Neural crest cell (in vitro differentiated cells): ENCODE data around the gene PDLIM1. TPM values are rescaled to one million over a fixed set of nuclear protein-coding genes. Genes with fewer than 3 reads are reported as not detected.
"Not testable (repeated sequence)": the region's sequence is repeated elsewhere in the genome, so short reads cannot be mapped to it uniquely, and the experiment has no call there.

Experiments used
- DNase-seq: peaks from one replicate; pipeline ENCODE4 v3.0.0; 2021; ENCODE audit warnings: low read depth, mixed read lengths, low spot score
- H3K27ac Mint-ChIP-seq: one replicate; pipeline ENCODE4 v1.8.0; 2021; ENCODE audit warnings: mild to moderate bottlenecking, mixed read lengths; ENCODE audit not compliant: unreplicated experiment
- H3K27me3 Mint-ChIP-seq: 2 replicates; pipeline ENCODE4 v1.8.0; 2021; ENCODE audit warnings: low read depth, mild to moderate bottlenecking, mixed read lengths
- H3K36me3 Mint-ChIP-seq: 2 replicates; pipeline ENCODE4 v1.8.0; 2021; ENCODE audit warnings: low read depth, mild to moderate bottlenecking, mixed read lengths
- H3K4me1 Mint-ChIP-seq: 2 replicates; pipeline ENCODE4 v1.8.0; 2021; ENCODE audit warnings: mixed read lengths
- H3K4me3 Mint-ChIP-seq: one replicate; pipeline ENCODE4 v1.8.0; 2021; ENCODE audit warnings: mild to moderate bottlenecking, mixed read lengths
- H3K9me3 Mint-ChIP-seq: 2 replicates; pipeline ENCODE4 v1.8.0; 2021; ENCODE audit warnings: mixed read lengths
- total RNA-seq: library from RNA; stranded (reverse); gene quantifications from 2 replicates; pipeline ENCODE4 v1.2.1, GENCODE V29; 2021
- TF ChIP-seq, protein P1 (sequence below): fragments of 200-600 bp; sonication (generic); conservative IDR thresholded peaks from 2 replicates; pipeline ENCODE4 v1.5.0; 2021; ENCODE audit warnings: antibody characterized with exemption, mild to moderate bottlenecking

Gene PDLIM1
- total RNA-seq, 1 donor from 2014 or later: 20.9 TPM

DNA sequence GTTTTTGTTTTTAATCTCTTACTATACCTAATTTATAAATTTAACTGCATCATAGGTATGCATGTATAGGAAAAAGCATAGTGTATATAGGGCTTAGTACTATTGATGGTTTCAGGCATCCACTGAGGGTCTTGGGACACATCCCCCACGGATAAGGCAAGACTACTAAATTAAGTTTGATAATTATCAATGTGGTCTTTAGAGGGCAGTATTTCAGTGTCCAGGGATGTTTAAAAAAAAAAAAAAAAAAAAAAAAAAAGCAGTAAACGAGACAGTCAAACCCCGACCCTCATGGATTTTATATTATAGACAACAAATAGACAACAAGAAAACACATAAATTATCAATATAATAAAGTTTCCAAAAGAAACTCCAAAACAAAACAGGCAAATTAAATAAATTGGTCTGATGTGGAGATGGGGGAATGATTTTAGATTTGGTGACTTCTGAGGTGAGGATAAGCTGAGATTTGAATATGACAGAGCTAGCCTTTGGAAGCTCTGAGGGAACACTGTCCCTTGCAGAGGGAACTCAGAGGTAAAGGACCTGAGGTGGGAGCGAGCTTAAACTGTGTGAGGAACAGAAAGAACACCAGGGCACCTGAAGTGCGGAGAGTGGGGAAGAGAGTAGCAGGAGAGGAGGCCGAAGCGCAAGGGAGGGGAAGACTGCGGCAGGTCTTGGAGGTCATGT lies 82.0 kb downstream of the PDLIM1 start:
- peaks cover 5% of the 10 kb centered on the region for H3K36me3 Mint-ChIP-seq
- no peak overlapping the region for H3K4me3 Mint-ChIP-seq
- H3K4me1 Mint-ChIP-seq: peaks cover 19% of the 10 kb centered on the region
- peaks cover 2% of the 10 kb centered on the region for H3K9me3 Mint-ChIP-seq
- no peaks in the 10 kb centered on the region for H3K27me3 Mint-ChIP-seq
- no peak overlapping the region for H3K27ac Mint-ChIP-seq
- TF ChIP-seq, protein P1, sequence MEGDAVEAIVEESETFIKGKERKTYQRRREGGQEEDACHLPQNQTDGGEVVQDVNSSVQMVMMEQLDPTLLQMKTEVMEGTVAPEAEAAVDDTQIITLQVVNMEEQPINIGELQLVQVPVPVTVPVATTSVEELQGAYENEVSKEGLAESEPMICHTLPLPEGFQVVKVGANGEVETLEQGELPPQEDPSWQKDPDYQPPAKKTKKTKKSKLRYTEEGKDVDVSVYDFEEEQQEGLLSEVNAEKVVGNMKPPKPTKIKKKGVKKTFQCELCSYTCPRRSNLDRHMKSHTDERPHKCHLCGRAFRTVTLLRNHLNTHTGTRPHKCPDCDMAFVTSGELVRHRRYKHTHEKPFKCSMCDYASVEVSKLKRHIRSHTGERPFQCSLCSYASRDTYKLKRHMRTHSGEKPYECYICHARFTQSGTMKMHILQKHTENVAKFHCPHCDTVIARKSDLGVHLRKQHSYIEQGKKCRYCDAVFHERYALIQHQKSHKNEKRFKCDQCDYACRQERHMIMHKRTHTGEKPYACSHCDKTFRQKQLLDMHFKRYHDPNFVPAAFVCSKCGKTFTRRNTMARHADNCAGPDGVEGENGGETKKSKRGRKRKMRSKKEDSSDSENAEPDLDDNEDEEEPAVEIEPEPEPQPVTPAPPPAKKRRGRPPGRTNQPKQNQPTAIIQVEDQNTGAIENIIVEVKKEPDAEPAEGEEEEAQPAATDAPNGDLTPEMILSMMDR: peak; percentile 59
- no peak for DNase-seq

DNA sequence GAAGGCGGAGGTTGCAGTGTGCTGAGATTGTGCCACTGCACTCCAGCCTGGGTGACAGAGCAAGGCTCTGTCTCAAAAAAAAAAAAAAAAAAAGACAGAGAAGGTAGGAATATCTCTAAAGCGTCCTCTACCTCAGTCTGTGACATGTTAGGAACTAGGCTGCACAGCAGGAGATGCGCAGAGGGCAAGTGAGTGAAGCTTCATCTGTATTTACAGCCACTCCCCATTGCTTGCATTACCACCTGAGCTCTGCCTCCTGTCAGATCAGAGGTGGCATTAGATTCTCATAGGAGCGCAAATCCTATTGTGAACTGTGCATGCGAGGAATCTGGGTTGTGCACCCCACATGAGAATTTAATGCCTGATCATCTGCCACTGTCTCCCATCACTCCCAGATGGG lies 87.9 kb downstream of the PDLIM1 start:
- H3K36me3 Mint-ChIP-seq: peaks cover 16% of the 10 kb centered on the region
- H3K27me3 Mint-ChIP-seq, H3K4me3 Mint-ChIP-seq, H3K4me1 Mint-ChIP-seq, H3K9me3 Mint-ChIP-seq, H3K27ac Mint-ChIP-seq, DNase-seq: not testable (repeated sequence)

DNA sequence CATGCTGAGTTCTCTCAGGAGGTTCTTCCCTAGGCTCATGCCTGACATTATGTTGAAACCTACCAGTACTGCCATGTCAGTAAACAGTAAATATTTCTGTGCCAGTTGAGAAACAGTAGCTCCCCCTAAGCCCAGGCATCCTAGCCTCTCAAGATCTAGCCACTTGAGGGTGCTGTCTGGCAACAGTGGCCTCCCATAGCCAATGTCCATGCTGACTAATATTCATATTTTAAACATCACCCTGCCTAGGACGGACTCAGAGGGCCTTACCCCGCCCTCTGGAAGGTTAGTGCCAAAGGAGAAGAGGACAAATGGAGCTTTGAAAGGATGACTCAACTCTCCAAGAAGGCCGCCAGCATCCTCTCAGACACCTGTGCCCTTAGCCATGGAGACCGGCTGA lies 89.1 kb downstream of the PDLIM1 start:
- no peak overlapping the region for H3K4me3 Mint-ChIP-seq
- H3K36me3 Mint-ChIP-seq: peaks cover 16% of the 10 kb centered on the region
- TF ChIP-seq, protein P1: no peak
- H3K4me1 Mint-ChIP-seq: peaks cover 9% of the 10 kb centered on the region
- no peak for DNase-seq
- peaks cover 5% of the 10 kb centered on the region for H3K9me3 Mint-ChIP-seq
- no peak overlapping the region for H3K27ac Mint-ChIP-seq
- no peaks in the 10 kb centered on the region for H3K27me3 Mint-ChIP-seq

DNA sequence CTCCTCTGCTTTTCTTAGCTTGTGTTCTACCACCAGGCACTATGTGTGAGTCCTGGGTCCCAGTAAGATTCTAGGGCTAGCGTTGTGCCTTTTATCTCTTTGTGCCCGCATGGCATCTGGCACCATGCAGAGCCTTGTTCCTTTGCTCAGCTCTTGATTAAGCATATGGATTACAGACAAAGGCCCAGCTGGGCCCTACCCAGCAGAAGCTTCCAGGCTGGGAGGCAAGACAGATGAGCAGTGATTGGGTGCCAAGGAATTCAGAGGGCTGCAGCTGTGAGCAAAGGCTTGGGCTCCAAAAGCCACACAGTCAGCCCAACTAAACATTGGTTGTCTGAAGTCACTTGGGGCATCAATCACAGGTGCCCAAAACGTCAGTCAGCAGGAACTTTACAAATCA lies 94.8 kb downstream of the PDLIM1 start:
- Mint-ChIP-seq H3K27me3 (no peaks in the 10 kb centered on the region), H3K27ac (peak overlapping the region; percentile 95), H3K9me3 (no peaks in the 10 kb centered on the region), H3K4me1 (peaks cover 12% of the 10 kb centered on the region), H3K36me3 (peaks cover 13% of the 10 kb centered on the region), H3K4me3 (no peak overlapping the region)
- no peak for DNase-seq
- TF ChIP-seq, protein P1: no peak

DNA sequence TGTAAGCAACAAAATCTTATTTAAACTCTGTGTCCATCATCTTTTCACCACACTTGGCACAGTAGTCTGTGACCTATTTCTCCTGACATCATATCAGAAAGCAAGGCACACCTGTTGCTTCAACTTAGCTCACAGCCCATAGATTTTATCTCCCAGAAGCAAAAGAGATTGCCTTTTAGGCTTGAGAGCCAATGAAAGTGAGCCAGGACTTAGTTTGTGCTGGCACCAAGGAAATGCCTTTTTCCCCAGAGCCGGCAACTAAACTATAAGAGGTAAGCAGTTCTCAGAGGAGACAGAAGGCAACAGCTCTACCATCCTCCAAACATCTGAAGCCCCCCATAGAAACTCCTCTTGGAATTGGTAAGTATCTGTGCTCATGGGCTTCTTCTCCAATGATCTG lies 96.9 kb downstream of the PDLIM1 start, which contains the start of gene ACSM6:
TSS of gene ACSM6 (plus strand) at position 295 of the 400 bp plus-strand sequence. CDS start 248 bp downstream, outside the sequence.
- Mint-ChIP-seq H3K4me1 (peaks cover 12% of the 10 kb centered on the region), H3K27ac (no peak within 1 kb of the TSS), H3K9me3 (no peaks in the 10 kb centered on the region), H3K27me3 (no peaks in the 10 kb centered on the region), H3K36me3 (peaks cover 11% of the 10 kb centered on the region), H3K4me3 (no peak within 1 kb of the TSS)
- no peak for DNase-seq
- TF ChIP-seq, protein P1: no peak

DNA sequence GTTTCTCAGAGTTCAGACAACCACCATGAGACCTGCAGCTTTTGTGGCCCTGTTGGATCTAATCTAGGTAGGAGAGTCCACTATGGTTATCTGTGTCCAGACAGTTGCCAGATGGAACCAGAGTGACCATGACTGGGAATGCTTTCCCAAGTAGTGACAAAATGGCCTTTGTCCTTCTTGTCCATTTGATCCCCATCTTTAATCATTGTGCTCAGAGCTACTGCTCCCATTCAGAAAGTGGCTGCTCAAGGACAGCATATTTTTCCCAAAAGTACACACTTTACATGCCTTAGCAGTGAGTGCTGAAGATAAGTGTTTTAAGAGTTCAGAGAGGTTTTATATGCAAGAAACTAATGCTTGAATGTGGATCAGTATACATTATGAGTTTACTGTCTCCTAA lies 102.2 kb downstream of the PDLIM1 start:
- TF ChIP-seq, protein P1: no peak
- no peaks in the 10 kb centered on the region for H3K27me3 Mint-ChIP-seq
- H3K9me3 Mint-ChIP-seq: no peaks in the 10 kb centered on the region
- H3K27ac Mint-ChIP-seq: no peak overlapping the region
- DNase-seq: no peak
- H3K36me3 Mint-ChIP-seq: peaks cover 7% of the 10 kb centered on the region
- H3K4me3 Mint-ChIP-seq: no peak overlapping the region
- H3K4me1 Mint-ChIP-seq: no peaks in the 10 kb centered on the region
